ENCODE measurements around the gene IL17RC. TPM values are rescaled to one million over a fixed set of nuclear protein-coding genes. Genes with fewer than 3 reads are reported as not detected.
"Not testable (repeated sequence)": the region's sequence is repeated elsewhere in the genome, so short reads cannot be mapped to it uniquely, and the experiment has no call there.

Gene IL17RC, protein sequence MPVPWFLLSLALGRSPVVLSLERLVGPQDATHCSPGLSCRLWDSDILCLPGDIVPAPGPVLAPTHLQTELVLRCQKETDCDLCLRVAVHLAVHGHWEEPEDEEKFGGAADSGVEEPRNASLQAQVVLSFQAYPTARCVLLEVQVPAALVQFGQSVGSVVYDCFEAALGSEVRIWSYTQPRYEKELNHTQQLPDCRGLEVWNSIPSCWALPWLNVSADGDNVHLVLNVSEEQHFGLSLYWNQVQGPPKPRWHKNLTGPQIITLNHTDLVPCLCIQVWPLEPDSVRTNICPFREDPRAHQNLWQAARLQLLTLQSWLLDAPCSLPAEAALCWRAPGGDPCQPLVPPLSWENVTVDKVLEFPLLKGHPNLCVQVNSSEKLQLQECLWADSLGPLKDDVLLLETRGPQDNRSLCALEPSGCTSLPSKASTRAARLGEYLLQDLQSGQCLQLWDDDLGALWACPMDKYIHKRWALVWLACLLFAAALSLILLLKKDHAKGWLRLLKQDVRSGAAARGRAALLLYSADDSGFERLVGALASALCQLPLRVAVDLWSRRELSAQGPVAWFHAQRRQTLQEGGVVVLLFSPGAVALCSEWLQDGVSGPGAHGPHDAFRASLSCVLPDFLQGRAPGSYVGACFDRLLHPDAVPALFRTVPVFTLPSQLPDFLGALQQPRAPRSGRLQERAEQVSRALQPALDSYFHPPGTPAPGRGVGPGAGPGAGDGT
- 24.4 and 33.9 TPM in 2 replicates for total RNA-seq
- 28.3 TPM for polyA plus RNA-seq (2012)

DNA sequence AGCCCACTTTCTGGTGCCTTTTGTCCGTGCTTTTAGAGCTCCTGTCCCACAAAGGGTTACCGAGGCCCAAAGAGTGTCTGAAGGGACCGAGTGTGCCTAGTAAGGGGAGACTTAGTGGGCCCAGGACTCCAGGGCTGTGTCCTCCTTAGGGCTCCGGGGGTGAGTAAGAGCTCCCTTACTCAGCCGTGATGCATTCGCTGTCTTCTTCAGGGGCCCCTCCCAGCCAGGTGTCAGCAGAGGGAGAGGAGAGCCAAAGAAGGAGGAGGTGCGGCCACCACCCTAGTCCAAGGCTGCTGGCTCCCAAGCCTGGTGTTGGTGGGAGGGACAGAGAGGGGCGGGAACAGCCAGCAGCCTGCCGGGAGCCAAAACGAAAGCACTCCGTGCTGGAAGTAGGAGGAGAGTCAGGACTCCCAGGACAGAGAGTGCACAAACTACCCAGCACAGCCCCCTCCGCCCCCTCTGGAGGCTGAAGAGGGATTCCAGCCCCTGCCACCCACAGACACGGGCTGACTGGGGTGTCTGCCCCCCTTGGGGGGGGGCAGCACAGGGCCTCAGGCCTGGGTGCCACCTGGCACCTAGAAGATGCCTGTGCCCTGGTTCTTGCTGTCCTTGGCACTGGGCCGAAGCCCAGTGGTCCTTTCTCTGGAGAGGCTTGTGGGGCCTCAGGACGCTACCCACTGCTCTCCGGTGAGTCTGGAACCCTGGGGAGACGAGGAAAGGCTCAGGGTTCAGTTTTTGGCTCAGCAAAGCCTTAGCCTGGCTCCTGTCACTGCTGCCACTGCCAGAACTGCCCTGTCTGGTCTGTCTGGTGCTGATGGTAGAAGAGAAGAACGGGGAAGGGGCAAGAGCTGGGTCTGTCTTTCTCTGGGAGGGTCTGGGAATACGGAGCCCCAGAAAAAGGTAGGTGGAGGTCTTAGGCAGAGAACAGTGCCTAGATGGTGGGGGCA, at the start of gene IL17RC:
IL17RC (plus strand) TSS at position 365 of the 947 bp plus-strand sequence; CDS start at position 583, 218 bp downstream.
- peak; percentile 85 for DNase-seq (ENCODE audit: low read depth)

DNA sequence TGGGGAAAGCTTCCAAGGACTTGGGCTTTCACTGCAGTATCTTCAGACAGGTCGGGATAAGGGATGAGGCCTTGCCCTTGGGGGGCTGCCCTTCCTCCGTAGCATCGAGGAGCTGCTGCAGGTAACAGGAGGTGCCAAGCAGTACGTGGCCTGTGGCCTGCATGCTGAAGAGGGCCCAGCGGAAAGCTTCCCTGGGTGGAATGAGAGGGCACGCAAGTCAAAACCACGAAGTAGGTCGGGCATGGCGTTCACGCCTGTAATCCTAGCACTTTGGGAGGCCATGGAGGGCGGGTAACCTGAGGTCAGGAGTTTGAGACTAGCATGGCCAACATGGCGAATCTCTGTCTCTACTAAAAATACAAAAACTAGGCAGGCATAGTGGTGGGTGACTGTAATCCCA, 49.8 kb upstream of the IL17RC start:
- no peak for DNase-seq (ENCODE audit: low read depth)

DNA sequence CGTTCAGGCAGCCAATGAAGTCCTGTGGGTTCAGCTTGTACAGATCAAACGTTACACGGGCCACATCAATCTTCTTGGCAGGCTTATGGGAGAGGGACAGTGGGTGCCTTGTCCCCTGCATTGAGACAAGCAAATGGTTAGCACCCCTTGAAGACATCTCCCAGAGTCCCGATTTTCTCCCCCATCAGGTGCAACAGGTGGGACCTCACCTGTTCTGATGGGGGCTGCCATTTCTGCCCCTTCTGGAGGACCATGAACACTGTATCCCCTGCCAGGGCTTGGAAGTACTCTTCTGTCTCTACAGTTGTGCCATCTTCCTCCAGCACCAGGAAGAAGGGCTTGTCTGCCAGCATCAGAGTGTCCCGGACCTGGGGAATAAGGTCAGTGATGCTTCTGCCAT, 46.9 kb upstream of the IL17RC start:
- no peak for DNase-seq (ENCODE audit: low read depth)

DNA sequence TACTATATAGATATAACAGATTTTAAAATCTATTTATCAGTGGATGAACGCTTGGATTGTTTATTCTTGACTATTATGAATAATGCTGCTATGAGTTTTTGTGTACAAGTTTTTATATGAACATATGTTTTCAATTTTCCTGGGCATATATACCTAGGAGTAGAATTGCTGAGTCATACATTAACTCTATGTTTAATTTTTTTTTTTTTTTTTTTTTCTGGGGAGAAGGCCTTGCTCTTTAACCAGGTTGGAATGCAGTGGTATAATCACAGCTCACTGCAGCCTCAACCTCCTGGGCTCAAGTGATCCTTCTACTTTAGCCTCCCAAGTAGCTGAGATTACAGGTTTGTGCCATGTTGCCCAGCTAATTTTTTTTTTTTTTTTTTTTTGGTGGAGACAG, 45.9 kb upstream of the IL17RC start:
- no peak for DNase-seq (ENCODE audit: low read depth)

DNA sequence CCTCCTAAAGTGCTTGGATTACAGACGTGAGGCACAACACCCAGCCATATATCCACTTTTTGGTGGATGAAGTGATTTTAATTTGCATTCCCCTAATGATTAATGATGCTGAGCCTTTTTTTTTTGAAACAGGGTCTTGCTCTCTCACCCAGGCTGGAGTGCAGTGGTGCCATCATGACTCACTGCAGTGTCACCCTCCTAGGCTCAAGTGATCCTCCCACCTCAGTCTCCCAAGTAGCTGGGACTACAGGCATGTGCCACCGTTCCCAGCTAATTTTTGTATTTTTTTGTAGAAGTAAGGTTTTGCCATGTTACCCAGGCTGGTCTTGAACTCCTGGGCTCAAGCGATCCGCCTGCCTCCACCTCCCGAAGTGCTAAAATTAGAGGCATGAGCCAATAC, 44.8 kb upstream of the IL17RC start:
- not testable (repeated sequence) for DNase-seq (ENCODE audit: low read depth)

DNA sequence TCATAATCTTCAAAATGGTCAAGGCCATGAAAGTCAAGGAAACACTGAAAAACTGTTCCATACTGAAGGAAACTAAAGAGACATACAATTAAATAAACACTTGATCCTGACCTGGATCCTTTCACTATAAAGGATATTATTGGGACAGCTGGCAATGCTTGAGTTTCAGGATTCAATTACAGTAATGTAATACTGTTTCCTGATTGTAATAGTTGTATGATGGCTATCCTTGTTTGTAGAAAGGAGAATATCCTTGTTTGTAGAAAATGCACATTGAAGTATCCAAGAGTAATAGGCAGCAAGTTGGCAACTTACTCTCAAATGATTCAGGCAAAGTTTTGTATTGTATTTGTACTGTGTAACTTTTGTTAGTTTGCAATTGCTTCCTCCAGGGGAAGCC, 41.5 kb upstream of the IL17RC start:
- no peak for DNase-seq (ENCODE audit: low read depth)

DNA sequence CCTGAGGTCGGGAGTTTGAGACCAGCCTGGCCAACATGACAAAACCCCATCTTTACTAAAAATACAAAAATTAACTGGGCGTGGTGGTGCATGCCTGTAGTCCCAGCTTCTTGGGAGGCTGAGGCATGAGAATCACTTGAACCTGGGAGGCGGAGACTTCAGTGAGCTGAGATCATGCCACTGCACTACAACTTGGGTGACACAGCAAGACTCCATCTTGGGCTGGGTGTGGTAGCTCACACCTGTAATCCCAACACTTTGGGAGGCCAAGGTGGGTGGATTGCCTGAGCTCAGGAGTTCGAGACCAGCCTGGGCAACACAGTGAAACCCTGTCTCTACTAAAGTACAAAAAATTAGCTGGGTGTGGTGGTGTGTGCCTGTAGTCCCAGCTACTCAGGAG, 40.6 kb upstream of the IL17RC start:
- not testable (repeated sequence) for DNase-seq (ENCODE audit: low read depth)

DNA sequence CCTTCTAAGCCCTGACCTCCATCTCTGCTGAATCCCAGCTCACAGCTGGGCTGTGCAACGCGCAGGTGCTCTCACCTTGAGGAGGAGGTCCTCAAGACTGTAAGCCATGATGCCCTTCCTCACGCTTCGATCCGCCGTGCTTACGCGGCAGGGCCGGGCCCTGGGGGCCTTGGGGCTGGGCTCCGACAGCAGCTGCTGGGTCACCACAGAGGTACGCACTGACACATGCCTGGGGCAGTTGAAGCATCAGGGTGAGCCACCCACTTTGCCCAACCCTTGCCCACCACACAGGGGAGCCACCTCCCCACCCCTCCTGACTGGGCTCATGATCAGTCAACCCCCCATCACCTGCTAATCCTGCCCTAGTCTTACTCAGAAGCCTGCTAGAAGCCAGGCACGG, 39.9 kb upstream of the IL17RC start:
- DNase-seq (ENCODE audit: low read depth): no peak

DNA sequence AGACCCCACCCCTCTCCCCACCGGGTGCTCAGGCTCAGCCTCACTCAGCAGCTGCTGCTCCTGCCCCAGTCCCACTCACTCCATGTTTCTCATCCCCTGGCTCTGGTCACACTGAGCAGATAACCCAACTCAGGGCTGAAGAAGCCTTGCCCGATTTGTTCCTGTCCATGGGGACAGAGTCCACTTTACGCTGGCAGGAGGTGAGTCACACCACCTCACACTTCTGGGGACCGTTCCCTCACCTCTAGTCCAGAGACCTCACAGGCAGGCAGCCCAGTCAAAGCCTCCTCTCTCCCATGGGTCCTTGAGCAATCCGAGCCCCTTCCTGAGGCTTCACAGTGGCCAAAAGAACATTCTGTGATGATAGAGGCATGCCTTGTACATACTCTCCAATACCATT, 38.2 kb upstream of the IL17RC start:
- no peak for DNase-seq (ENCODE audit: low read depth)

DNA sequence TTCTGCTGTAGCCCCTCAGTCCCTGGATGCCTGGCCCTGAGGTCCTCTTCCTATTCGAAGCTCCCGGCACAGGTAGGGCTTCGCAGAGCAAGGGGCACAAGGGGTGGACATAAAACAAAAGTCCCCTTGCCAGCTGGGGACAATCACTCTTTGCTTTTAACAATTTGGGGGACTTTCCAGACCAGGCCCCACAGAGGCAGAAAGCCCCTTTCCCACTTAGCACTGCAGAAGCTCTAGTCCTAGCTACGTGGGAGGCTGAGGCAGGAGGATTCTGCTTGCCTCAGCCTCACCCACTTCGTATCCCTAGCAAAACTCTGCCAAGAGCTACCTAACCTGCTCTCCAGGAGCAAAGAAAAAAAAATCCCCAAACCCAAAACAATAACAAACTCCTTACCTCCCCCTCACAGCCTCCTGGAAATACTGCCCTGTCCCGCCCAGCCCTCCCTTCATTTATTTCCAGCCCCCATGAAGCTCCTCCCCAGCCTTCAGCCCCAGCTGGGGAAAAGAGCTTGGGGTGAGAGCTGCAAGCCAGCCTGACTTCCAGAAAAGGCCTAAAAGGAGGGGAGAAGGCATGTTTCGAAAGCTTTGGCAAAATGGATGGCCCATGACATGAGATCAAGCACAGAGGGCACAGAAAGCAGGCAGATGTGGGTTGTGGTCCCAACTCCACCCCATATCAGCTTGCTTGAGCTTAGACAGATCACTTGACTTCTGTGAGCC, 36.9 kb upstream of the IL17RC start, which contains the start of gene CIDEC:
CIDEC (minus strand) TSS at position 424 of the 720 bp plus-strand sequence. CDS start 1,767 bp downstream, outside the sequence.
- no peak for DNase-seq (ENCODE audit: low read depth)

DNA sequence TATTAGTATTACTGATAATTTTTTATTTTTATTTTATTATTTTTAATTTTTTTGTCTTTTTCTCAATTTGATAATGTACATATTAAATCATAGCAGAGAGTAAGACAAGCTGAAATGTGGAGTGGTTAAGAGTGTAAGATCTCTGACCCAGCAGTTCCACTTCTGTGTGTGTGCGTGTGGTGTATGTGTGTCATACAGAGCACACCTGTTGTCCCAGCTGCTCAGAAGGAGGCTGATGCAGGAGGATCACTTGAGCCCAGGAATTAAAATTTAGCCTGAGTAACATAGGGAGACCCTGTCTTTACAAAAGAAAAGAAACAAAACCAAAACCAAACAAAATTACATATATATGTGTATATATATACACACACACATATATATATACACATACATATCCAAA, 35.5 kb upstream of the IL17RC start:
- peak; percentile 80 for DNase-seq (ENCODE audit: low read depth)

DNA sequence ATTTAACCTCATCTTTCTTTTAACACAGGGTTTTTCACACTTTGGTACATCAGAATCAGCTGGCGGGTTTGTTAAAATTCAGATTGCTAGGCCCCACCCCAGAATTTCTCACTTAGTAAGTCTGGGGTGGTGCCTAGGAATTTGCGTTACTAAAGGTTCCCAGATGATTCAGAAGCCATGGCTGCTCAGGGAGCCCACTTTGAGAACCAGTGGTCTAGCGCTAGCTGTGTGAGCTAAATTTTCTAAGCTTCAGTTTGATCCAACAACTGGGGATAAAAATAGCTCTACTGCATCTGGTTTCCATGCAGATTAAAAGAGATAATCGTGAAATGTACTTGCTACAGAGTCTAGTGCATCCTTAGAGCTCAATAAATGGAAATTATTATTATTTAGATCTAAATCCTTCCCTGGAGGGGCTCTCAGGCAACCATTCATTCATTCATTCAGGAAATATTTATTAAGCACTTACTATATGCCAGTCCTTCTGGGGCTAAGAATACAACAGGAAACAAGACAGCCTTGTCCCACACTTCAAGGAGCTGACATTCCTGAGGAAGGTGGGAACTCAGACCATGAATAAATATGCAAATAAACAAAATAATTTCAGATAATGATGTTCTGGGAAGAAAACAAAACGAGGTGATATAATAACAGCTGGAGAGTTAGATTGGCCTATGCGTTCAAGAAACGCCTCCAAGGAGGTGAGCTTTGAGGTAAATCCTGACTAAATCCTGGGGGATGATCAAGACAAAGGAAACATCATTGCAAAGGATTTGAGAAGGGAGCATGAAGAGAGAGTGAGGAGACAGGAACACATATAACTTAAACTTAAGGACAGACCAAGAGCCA, 33.0 kb upstream of the IL17RC start:
- DNase-seq (ENCODE audit: low read depth): peak; percentile 82

DNA sequence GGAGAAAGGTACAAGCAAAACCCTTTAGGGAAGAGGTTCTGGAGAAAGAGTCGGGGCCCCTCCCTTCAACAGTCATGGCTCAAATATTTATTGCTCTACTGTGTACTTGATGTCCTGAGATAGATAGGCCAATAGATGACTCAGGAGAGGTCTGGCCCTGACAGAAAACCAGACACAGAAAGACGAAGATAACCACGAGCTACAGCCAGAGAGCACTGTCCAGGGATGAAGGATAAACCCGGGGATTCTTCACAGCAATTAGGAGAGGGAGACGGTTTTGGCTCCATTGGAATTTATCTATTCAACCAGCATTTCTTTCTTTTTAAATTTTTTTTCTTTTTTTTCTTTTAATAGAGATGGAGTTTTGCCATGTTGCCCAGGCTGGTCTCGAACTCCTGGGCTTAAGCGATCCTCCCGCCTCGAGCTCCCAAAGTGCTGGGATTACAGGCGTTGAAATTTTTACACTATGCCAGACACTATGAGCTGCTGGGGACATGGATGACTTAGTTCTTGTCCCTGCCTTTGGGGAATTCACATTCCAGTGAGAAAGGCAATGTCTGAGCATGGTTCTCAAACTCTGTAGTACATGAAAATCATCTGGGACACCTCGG, 32.2 kb upstream of the IL17RC start:
- peak; percentile 76 for DNase-seq (ENCODE audit: low read depth)

DNA sequence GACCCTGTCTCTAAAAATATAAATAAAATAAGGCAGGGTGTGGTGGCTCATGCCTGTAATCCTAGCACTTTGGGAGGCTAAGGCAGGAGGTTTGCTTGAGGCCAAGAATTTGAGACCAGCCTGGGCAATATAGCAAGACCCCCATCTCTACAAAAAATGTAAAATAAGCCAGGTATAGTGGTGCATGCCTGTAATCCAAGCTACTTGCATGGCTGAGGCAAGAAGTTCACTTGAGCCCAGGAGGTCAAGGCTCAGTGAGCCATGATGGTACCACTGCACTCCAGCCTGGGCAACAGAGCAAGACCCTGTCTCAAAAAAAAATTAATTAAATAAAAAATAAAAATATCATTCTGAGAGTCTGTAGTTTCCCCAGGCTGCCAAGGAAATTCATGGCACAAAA, 30.6 kb upstream of the IL17RC start:
- no peak for DNase-seq (ENCODE audit: low read depth)

DNA sequence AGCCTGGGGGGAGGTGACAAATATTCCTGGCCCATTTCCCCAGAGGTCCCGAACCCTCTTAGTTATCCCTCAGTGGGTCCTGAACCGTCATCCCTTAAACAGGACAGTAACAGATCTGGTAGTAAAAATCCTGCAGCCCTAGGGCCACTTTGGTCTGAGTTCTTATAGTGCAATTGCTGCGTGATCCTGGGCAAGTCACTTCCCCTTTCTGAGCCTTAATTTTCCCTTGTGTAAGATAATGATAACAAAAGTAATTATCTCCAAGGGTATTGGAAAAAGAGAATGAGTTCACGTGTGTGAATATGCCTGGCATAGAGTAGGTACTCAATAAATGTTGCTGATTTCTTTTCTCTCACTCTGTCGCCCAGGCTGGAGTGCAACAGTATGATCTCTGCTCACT, 29.4 kb upstream of the IL17RC start:
- DNase-seq (ENCODE audit: low read depth): no peak

DNA sequence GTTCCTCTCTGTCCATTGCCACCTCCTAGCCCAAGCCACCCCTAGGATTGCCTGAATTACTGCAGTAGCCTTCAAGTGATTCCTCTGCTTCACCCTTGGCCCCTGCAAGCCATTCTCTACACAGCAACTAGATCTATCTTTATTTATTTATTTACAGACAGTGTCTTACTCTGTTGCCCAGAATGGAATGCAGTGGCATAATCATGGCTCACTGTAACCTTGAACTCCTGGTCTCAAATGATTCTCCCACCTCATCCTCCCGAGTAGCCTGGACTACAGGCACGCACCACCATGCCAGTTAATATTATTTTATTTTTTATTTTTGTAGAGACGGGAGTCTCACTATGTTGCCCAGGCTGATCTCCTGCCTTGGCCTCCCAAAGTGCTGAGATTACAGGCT, 28.4 kb upstream of the IL17RC start:
- no peak for DNase-seq (ENCODE audit: low read depth)

DNA sequence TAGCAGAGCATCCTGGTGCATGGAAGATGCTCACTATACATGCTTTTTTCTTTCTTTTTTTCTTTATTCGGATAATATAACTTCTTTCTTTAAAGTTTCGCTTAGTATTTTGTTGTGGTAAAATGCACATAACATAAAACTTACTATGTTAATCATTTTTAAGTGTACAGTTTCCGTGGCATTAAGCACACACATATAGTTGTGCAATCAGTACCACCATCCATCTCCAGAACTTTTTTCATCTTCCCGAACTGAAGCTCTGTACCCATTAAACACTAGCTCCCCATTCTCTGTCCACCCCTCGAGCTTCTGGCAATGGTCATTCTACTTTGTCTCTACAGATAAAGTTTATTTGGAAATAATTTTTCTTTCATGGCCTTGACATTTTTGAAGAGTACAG, 27.5 kb upstream of the IL17RC start:
- DNase-seq (ENCODE audit: low read depth): no peak

DNA sequence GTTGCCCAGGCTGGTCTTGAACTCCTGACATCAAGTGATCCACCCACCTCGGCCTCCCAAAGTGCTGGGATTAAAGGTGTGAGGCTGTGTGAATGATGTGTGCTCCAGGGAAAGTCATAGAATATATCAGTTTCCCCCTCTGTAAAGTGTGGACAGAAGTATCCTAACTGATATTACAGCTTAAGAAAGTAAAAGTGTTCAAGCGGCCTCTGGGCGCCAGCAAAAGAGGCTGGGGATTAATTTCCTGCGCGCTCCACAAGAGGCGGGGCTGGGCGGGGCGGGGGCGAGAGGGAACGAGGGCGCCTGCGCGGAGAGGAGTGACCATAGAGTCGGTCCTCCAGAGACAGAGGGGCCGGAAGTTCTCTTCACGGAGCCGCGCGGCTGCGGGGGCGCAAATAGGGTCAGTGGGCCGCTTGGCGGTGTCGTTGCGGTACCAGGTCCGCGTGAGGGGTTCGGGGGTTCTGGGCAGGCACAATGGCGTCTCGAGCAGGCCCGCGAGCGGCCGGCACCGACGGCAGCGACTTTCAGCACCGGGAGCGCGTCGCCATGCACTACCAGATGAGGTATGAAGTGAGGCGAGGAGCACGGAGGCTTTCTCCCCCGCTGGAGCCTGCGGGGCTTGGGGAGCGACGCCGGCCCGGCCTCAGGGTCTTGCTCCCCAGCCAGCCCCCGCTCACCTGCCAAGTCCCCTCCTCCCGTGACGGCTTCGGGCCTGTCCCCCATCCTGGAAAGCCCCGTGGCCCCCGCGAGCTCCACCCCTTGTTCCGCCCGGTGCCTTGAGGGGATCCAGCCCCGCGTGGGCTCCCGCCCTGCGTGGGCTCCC, 26.4 kb upstream of the IL17RC start, which contains the start of gene JAGN1:
JAGN1 (plus strand) TSS at position 362 of the 823 bp plus-strand sequence; CDS start at position 475, 113 bp downstream.
- peak; percentile 92 for DNase-seq (ENCODE audit: low read depth)

All from myocyte (in vitro differentiated cells).